ENCODE data around the gene ILF3. TPM values are rescaled to one million over a fixed set of nuclear protein-coding genes. Genes with fewer than 3 reads are reported as not detected.

Gene ILF3
- polyA plus RNA-seq, 1 donor (not counting 4 experiments of a cell fraction or from before 2014, with no cell fraction given), result 162 TPM

DNA sequence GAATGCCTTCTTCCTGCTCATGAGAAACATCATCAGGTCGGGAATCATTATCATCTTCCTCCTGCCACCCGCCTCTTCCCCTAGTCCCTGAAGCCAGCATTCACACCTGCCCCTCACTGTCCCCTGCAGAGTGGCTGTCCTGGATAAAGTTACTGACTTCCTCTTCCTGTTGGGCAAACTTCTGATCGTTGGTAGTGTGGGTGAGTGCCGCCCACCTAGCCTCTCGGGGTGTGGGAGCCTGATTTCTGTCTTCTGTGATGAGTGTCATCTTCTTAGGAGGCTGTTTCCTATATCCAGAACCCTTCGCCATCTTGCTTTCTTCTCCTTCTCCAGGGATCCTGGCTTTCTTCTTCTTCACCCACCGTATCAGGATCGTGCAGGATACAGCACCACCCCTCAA, 16.3 kb upstream of the ILF3 start:
- peaks cover 40 to 46% of the 10 kb centered on the region in 2 experiments for H3K36me3 ChIP-seq (ENCODE audit: control insufficient read depth in 2 of 2, extremely low read depth in 1 of 2, insufficient read depth in 2 of 2, low read length in 2 of 2)

DNA sequence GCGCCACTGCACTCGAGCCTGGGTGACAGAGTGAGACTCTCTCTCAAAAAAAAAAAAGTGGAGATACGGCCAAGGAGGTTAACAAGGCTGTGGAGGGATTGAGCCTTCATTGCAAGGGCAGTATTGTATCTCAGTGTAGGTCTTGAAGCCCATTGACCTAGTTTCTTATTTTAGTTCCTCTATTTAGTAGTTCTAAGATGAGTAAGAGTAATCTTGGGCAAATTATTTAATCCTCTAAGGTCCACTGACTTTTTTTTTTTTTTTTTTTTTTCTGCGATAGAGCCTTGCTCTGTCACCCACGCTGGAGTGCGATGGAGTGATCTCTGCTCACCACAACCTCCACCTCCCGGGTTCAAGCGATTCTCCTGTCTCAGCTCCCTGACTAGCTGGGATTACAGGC, 14.3 kb upstream of the ILF3 start:
- DNase-seq (ENCODE audit: low read depth, low spot score) (no peak), FAIRE-seq (no peak)
- H2AFZ ChIP-seq (ENCODE audit: control insufficient read depth, low read length), result no peak overlapping the region
- H3K27ac ChIP-seq (ENCODE audit: control insufficient read depth, insufficient read depth, low read length), result no peak overlapping the region
- dilution Hi-C loops (cut with MboI; ENCODE audit: extremely low pct_ligation_motif_present, low sequenced_read_pairs), result no loop called here
- H3K4me1 ChIP-seq (ENCODE audit: control insufficient read depth, extremely low read depth, insufficient read depth, low read length), result peaks cover 11% of the 10 kb centered on the region
- no peaks in the 10 kb centered on the region for H3K27me3 ChIP-seq (ENCODE audit: control insufficient read depth, extremely low read depth, insufficient read depth, low read length)
- no peaks in the 10 kb centered on the region for H3K79me2 ChIP-seq (ENCODE audit: control insufficient read depth, insufficient read depth, low read length)
- no peak overlapping the region for H3K9ac ChIP-seq (ENCODE audit: control insufficient read depth, extremely low read depth, insufficient read depth, low read length)
- TF ChIP-seq EZH2 (IDR thresholded peaks at IDR 0.05; ENCODE audit: low read length), result no peak
- TF ChIP-seq, protein P1, sequence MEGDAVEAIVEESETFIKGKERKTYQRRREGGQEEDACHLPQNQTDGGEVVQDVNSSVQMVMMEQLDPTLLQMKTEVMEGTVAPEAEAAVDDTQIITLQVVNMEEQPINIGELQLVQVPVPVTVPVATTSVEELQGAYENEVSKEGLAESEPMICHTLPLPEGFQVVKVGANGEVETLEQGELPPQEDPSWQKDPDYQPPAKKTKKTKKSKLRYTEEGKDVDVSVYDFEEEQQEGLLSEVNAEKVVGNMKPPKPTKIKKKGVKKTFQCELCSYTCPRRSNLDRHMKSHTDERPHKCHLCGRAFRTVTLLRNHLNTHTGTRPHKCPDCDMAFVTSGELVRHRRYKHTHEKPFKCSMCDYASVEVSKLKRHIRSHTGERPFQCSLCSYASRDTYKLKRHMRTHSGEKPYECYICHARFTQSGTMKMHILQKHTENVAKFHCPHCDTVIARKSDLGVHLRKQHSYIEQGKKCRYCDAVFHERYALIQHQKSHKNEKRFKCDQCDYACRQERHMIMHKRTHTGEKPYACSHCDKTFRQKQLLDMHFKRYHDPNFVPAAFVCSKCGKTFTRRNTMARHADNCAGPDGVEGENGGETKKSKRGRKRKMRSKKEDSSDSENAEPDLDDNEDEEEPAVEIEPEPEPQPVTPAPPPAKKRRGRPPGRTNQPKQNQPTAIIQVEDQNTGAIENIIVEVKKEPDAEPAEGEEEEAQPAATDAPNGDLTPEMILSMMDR (optimal IDR thresholded peaks at IDR 0.05 in 1 of 3, IDR thresholded peaks at IDR 0.05 in 1 of 3, conservative IDR thresholded peaks at IDR 0.05 in 1 of 3; ENCODE audit: extremely low read depth in 1 of 3, insufficient read depth in 2 of 3, low read length in 3 of 3), result no peak
- H4K20me1 ChIP-seq (ENCODE audit: control insufficient read depth, extremely low read depth, insufficient read depth, low read length), result peaks cover 4% of the 10 kb centered on the region
- no peak overlapping the region for H3K4me3 ChIP-seq (ENCODE audit: control insufficient read depth in 2 of 3, extremely low read depth in 1 of 3, insufficient read depth in 2 of 3, low read depth in 1 of 3, low read length in 3 of 3)
- H3K9me3 ChIP-seq (ENCODE audit: control insufficient read depth, low read depth, low read length), result no peaks in the 10 kb centered on the region
- peaks cover 37 to 41% of the 10 kb centered on the region in 2 experiments for H3K36me3 ChIP-seq (ENCODE audit: control insufficient read depth in 2 of 2, extremely low read depth in 1 of 2, insufficient read depth in 2 of 2, low read length in 2 of 2)
- no peak overlapping the region for H3K4me2 ChIP-seq (ENCODE audit: control insufficient read depth, extremely low read depth, insufficient read depth, low read depth, low read length)
- H3K9me1 ChIP-seq (ENCODE audit: control insufficient read depth, extremely low read depth, insufficient read depth, low read length), result no peaks in the 10 kb centered on the region

More for the DNA sequence above, 16.3 kb upstream of the ILF3 start:
- DNase-seq (ENCODE audit: low read depth, low spot score) (no peak), FAIRE-seq (no peak)
- TF ChIP-seq EZH2 (IDR thresholded peaks at IDR 0.05; ENCODE audit: low read length), result no peak
- TF ChIP-seq, protein P1 (optimal IDR thresholded peaks at IDR 0.05 in 1 of 3, IDR thresholded peaks at IDR 0.05 in 1 of 3, conservative IDR thresholded peaks at IDR 0.05 in 1 of 3; ENCODE audit: extremely low read depth in 1 of 3, insufficient read depth in 2 of 3, low read length in 3 of 3), result no peak
- Histone ChIP-seq H3K4me1 (ENCODE audit: control insufficient read depth, extremely low read depth, insufficient read depth, low read length) (no peaks in the 10 kb centered on the region), H3K4me3 (ENCODE audit: control insufficient read depth in 2 of 3, extremely low read depth in 1 of 3, insufficient read depth in 2 of 3, low read depth in 1 of 3, low read length in 3 of 3) (no peak overlapping the region), H3K27ac (ENCODE audit: control insufficient read depth, insufficient read depth, low read length) (no peak overlapping the region), H4K20me1 (ENCODE audit: control insufficient read depth, extremely low read depth, insufficient read depth, low read length) (peaks cover 4% of the 10 kb centered on the region), H3K4me2 (ENCODE audit: control insufficient read depth, extremely low read depth, insufficient read depth, low read depth, low read length) (no peak overlapping the region), H3K27me3 (ENCODE audit: control insufficient read depth, extremely low read depth, insufficient read depth, low read length) (no peaks in the 10 kb centered on the region), H3K9ac (ENCODE audit: control insufficient read depth, extremely low read depth, insufficient read depth, low read length) (no peak overlapping the region), H3K79me2 (ENCODE audit: control insufficient read depth, insufficient read depth, low read length) (peaks cover 2% of the 10 kb centered on the region), H2AFZ (ENCODE audit: control insufficient read depth, low read length) (no peak overlapping the region), H3K9me1 (ENCODE audit: control insufficient read depth, extremely low read depth, insufficient read depth, low read length) (no peaks in the 10 kb centered on the region), H3K9me3 (ENCODE audit: control insufficient read depth, low read depth, low read length) (no peaks in the 10 kb centered on the region)
- dilution Hi-C loops (cut with MboI; ENCODE audit: extremely low pct_ligation_motif_present, low sequenced_read_pairs), result no loop called here
